GM12873 (cell line): Measurements from ENCODE around the gene TAF8.

Source experiments
- TF ChIP-seq, protein P1 (sequence below): IDR thresholded peaks from 2 replicates; pipeline ENCODE4 v1.5.1; 2012; ENCODE audit warnings: low read depth, mild to moderate bottlenecking, moderate library complexity, low read length, control low read depth; ENCODE audit not compliant: insufficient read depth; ENCODE audit errors: missing control alignments

The TAF8 gene

DNA sequence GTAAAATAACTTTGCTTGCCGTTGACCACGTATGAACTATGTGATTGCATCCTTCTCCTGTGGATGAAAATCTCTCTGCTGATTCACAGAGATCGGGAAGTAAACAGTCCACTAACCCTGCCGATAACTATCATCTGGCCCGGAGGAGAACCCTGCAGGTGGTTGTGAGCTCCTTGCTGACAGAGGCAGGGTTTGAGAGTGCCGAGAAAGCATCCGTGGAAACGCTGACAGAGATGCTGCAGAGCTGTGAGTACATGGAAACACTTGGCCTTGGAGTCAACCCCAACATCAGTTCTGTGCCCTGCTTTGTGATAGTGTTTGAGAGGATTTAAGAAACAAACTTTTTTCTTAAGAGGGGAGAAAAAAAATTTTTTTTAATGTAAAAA, 937 bp downstream of the TAF8 start:
- TF ChIP-seq, protein P1, sequence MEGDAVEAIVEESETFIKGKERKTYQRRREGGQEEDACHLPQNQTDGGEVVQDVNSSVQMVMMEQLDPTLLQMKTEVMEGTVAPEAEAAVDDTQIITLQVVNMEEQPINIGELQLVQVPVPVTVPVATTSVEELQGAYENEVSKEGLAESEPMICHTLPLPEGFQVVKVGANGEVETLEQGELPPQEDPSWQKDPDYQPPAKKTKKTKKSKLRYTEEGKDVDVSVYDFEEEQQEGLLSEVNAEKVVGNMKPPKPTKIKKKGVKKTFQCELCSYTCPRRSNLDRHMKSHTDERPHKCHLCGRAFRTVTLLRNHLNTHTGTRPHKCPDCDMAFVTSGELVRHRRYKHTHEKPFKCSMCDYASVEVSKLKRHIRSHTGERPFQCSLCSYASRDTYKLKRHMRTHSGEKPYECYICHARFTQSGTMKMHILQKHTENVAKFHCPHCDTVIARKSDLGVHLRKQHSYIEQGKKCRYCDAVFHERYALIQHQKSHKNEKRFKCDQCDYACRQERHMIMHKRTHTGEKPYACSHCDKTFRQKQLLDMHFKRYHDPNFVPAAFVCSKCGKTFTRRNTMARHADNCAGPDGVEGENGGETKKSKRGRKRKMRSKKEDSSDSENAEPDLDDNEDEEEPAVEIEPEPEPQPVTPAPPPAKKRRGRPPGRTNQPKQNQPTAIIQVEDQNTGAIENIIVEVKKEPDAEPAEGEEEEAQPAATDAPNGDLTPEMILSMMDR = no peak

GRCh38 chr6:42053601-42054000, 3.3 kb downstream of the TAF8 start:
- TF ChIP-seq, protein P1 = no peak

DNA sequence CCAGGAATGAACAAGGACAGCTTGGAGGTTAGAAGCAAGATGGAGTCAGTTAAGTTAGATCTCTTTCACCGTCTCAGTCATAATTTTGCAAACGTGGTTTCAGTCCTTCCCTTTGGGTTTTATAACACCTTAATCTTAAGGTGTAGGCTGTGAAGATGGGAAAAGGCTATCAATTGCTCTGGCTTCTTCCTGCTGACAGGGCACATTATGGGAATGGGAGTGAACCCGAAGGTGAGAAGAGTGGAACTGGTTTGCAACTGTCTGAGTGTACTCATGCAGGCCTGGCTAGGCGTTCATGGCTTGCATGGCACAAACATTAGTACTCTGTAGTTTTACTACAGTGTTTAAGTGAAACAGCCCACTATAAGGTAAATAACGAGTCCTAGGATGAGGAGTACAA, 9.4 kb downstream of the TAF8 start:
- TF ChIP-seq, protein P1 = no peak

GRCh38 chr6:42066156-42066675, 15.9 kb downstream of the TAF8 start:
- TF ChIP-seq, protein P1 = no peak

DNA sequence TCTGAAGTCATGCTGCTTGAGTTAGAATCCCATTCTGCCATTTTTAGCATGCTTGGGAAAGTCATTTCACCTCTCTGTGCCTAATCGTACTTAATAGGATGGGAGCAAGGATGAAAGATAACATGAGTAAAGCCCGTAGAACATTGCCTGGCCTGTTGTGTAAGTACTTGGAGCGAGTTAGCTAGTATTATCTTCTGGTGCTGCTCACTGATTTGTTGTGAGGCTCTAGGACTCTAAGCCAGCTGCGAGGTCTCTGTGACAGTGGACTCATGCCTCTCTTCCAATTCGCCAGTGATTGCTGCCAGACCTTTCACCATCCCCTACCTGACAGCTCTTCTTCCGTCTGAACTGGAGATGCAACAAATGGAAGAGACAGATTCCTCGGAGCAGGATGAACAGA, 17.8 kb downstream of the TAF8 start:
- TF ChIP-seq, protein P1 = no peak

- TF ChIP-seq, protein P1 = peak; percentile 3
Observed at GRCh38 chr6:42068872-42069522, 18.7 kb downstream of the TAF8 start.

DNA sequence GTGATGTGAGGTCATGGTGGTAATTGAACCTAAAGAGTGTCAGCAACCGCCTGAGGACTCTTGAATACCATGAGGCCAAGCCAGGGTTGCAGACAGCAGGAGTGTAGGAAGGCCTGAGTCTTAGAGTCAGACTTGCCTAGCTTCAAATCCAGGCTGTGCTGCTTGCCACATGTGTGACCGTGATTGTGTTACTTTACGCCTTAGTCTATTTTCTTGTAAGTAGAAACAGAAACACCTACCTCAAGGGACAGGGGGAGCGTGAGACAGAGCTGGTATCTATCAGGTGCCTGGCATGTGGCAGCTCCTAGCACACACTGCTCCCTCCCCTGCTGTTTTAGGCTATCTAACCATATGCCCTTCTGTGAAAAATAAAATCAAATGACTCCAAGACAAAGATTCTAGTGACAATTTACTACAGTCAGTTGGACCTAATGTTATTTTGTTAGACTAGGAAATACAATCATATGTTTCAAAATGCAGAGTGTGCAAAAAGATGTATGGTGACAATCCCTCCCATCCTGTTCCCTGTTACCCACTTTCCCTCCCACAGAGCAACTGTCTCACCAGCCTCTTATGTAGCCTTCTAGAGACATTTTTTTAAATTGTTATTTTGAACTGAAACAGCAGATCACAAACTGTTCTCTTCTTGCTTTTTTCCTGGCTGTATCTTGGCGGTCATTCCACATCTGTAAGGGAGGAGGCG, 21.7 kb downstream of the TAF8 start:
- TF ChIP-seq, protein P1 = no peak
